Keratinocyte (primary cell): Measurements from ENCODE around the gene DPY19L1. TPM values are rescaled to one million over a fixed set of nuclear protein-coding genes. Genes with fewer than 3 reads are reported as not detected.
"Not testable (repeated sequence)": the region's sequence is repeated elsewhere in the genome, so short reads cannot be mapped to it uniquely, and the experiment has no call there.

Experiments
- DNase-seq: peaks from one replicate; pipeline ENCODE4 v3.0.0-alpha.2; 2011; ENCODE audit warnings: low read depth, missing footprints, low spot score
- FAIRE-seq: peaks from 2 replicates; lab custom pipeline; 2011; peaks lifted over from hg19 to GRCh38; lab: Jason Lieb, UNC
- H2AFZ ChIP-seq: 2 replicates; pipeline ENCODE4 v1.6.0; 2012; ENCODE audit warnings: low read length, control low read depth, inconsistent platforms; ENCODE audit not compliant: control insufficient read depth
- H3K27ac ChIP-seq: 2 replicates; pipeline ENCODE4 v1.5.1; 2011; ENCODE audit warnings: low read length; ENCODE audit not compliant: control insufficient read depth, insufficient read depth
- H3K27me3 ChIP-seq: 3 replicates; pipeline ENCODE4 v1.6.0; 2011; ENCODE audit warnings: low read length; ENCODE audit not compliant: control insufficient read depth, insufficient read depth; ENCODE audit errors: extremely low read depth
- H3K36me3 ChIP-seq, 2 experiments: 2 replicates in 1 of 2; 3 replicates in 1 of 2; pipeline ENCODE4 v1.5.1; 2011; ENCODE audit warnings: low read length in 2 of 2, mild to moderate bottlenecking in 1 of 2; ENCODE audit not compliant: control insufficient read depth in 2 of 2, insufficient read depth in 2 of 2; ENCODE audit errors: extremely low read depth in 1 of 2
- H3K4me1 ChIP-seq: 3 replicates; pipeline ENCODE4 v1.5.1; 2011; ENCODE audit warnings: low read length; ENCODE audit not compliant: control insufficient read depth, insufficient read depth; ENCODE audit errors: extremely low read depth
- H3K4me2 ChIP-seq: 3 replicates; pipeline ENCODE4 v1.6.0; 2011; ENCODE audit warnings: low read depth, low read length; ENCODE audit not compliant: control insufficient read depth, insufficient read depth; ENCODE audit errors: extremely low read depth
- H3K4me3 ChIP-seq, 3 experiments: fragments of 200-600 bp in 1 of 3; sonication (generic) in 1 of 3; 2 replicates in 2 of 3; 3 replicates in 1 of 3; pipeline ENCODE4 v1.5.1; 2011 to 2016; ENCODE audit warnings: low read length in 3 of 3, mild to moderate bottlenecking in 3 of 3, control low read depth in 2 of 3, inconsistent platforms in 1 of 3, low read depth in 1 of 3, mixed read lengths in 1 of 3, mixed run types in 1 of 3, moderate library complexity in 1 of 3; ENCODE audit not compliant: control insufficient read depth in 2 of 3, insufficient read depth in 2 of 3; ENCODE audit errors: extremely low read depth in 1 of 3
- H3K79me2 ChIP-seq: 2 replicates; pipeline ENCODE4 v1.6.0; 2012; ENCODE audit warnings: low read length; ENCODE audit not compliant: control insufficient read depth, insufficient read depth
- H3K9ac ChIP-seq: 3 replicates; pipeline ENCODE4 v1.6.0; 2011; ENCODE audit warnings: low read length; ENCODE audit not compliant: control insufficient read depth, insufficient read depth; ENCODE audit errors: extremely low read depth
- H3K9me1 ChIP-seq: 3 replicates; pipeline ENCODE4 v1.6.0; 2011; ENCODE audit warnings: low read length; ENCODE audit not compliant: control insufficient read depth, insufficient read depth; ENCODE audit errors: extremely low read depth
- H3K9me3 ChIP-seq: 2 replicates; pipeline ENCODE4 v1.5.1; 2012; ENCODE audit warnings: low read depth, low read length; ENCODE audit not compliant: control insufficient read depth
- H4K20me1 ChIP-seq: 3 replicates; pipeline ENCODE4 v1.6.0; 2011; ENCODE audit warnings: low read length; ENCODE audit not compliant: control insufficient read depth, insufficient read depth; ENCODE audit errors: extremely low read depth
- CTCF ChIP-seq, 3 experiments: IDR thresholded peaks in 1 of 3; conservative IDR thresholded peaks in 1 of 3; optimal IDR thresholded peaks in 1 of 3; 2 replicates in 2 of 3; 3 replicates in 1 of 3; pipeline versions ENCODE3 to v1.5.1; 2011; ENCODE audit warnings: low read length in 3 of 3, mild to moderate bottlenecking in 3 of 3, moderate library complexity in 2 of 3, control low read depth in 1 of 3, inconsistent platforms in 1 of 3; ENCODE audit not compliant: insufficient read depth in 2 of 3; ENCODE audit errors: extremely low read depth in 1 of 3
- EZH2 ChIP-seq: IDR thresholded peaks from one replicate; pipeline ENCODE4 v1.6.1; 2012; ENCODE audit warnings: inconsistent platforms, mild to moderate bottlenecking, low read length, moderate library complexity
- dilution Hi-C: fragments of 300-500 bp; cut with MboI; formaldehyde crosslinking; loops from one replicate; pipeline ENCODE4 v1.7.0; 2020; ENCODE audit warnings: low sequenced_read_pairs; ENCODE audit not compliant: extremely low pct_ligation_motif_present
- polyA plus RNA-seq, 5 experiments: library from polyadenylated mRNA; depleted of rRNA in 3 of 5; stranded (reverse) in 3 of 5; stranded (forward) in 1 of 5; unstranded in 1 of 5; fragments of >200 nt; gene quantifications; 1 replicate in 1 of 5; 2 replicates in 3 of 5; 3 replicates in 1 of 5; pipeline versions ENCODE4 v1.2.1 to v1.2.3, GENCODE V29; 2011 to 2012; ENCODE audit warnings: missing spikeins in 2 of 5, low read depth in 1 of 5, low replicate concordance in 1 of 5

DPY19L1 gene
- polyA plus RNA-seq, 1 donor (not counting 4 experiments of a cell fraction or from before 2014, with no cell fraction given), result 29.2 TPM

DNA sequence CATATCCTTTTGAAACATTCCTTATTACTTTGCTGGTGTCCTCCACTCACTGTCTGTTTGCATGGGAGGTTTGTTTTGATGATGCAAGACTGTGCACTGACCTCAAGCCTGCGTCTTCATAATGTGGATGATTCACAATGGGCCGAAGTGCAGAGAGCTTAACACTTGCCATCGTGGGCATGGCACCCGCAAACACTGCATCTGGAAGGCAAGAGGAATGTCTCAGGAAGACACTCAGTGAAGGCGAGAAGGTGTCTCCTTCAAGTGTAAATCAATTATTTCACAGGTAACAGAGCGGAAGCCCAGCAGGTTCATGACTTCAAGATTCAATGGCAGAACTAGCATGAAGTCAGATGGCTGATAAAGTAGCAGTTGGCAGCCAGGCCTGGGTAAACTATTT, 98.1 kb downstream of the DPY19L1 start:
- no peak overlapping the region for H3K4me3 ChIP-seq
- DNase-seq, result no peak

DNA sequence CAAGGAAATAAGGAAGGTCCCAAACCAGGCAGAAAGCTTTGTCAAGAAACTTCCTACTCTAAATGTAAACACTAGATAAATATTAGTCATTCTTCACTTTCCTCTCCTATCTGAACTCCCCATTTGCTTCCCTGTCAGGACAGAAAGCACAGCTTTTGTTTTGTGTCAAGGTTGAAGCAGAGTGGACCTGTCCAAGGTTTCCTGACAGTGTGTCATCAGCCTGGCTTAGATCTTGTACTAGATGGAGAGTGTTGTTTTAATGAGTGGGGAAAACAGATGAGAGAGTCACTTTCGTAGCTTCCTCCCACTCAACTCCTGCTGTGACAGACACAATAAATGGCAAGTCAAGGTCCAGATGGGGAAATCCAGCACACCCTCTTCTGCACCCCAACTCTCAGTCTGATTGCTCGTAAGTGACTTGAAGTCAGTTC, 101.5 kb downstream of the DPY19L1 start:
- FAIRE-seq, result peak; percentile 70
- H3K4me1 ChIP-seq, H3K9me1 ChIP-seq, dilution Hi-C loops, H3K4me3 ChIP-seq, H2AFZ ChIP-seq, H3K4me2 ChIP-seq, H4K20me1 ChIP-seq, H3K79me2 ChIP-seq, H3K9ac ChIP-seq, H3K36me3 ChIP-seq, H3K27ac ChIP-seq, H3K27me3 ChIP-seq, H3K9me3 ChIP-seq, DNase-seq: not testable (repeated sequence)

More for the DNA sequence above, 98.1 kb downstream of the DPY19L1 start:
- no peaks in the 10 kb centered on the region for H3K79me2 ChIP-seq
- H3K27me3 ChIP-seq, result no peaks in the 10 kb centered on the region
- no peaks in the 10 kb centered on the region for H3K36me3 ChIP-seq
- H3K9ac ChIP-seq, result no peak overlapping the region
- FAIRE-seq, result no peak
- no peak overlapping the region for H3K4me2 ChIP-seq
- H3K9me1 ChIP-seq, result no peaks in the 10 kb centered on the region
- H3K4me1 ChIP-seq, result no peaks in the 10 kb centered on the region
- H2AFZ ChIP-seq, result no peak overlapping the region
- no peaks in the 10 kb centered on the region for H4K20me1 ChIP-seq
- no peak overlapping the region for H3K27ac ChIP-seq
- dilution Hi-C loops, result no loop called here
- H3K9me3 ChIP-seq, result no peaks in the 10 kb centered on the region
- no peak for TF ChIP-seq CTCF (optimal IDR thresholded peaks at IDR 0.05 in 1 of 3, IDR thresholded peaks at IDR 0.05 in 1 of 3, conservative IDR thresholded peaks at IDR 0.05 in 1 of 3; ENCODE audit: extremely low read depth in 1 of 3, insufficient read depth in 2 of 3, low read length in 3 of 3)
- no peak for TF ChIP-seq EZH2

DNA sequence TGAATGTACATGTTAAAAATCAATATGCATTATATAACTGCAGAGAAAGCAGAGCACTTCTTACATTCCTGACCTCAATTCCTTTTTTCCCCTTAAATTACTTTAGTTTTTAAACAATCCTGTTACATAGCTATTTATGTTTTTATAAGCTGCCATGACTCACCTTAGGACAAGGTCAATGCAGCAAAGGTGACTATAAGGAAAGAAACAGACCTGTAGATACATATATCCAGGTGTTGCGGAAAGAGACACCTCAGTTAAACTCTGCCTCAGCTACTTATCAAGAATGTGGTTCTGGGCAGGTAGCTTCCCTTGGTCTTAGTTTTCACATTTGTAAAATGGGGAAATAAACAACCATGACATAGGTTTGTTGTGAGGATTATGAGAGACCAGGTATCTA, 105.5 kb downstream of the DPY19L1 start:
- Histone ChIP-seq H3K4me1 (no peaks in the 10 kb centered on the region), H3K4me2 (no peak overlapping the region), H2AFZ (no peak overlapping the region), H3K9me1 (no peaks in the 10 kb centered on the region), H3K27ac (no peak overlapping the region), H4K20me1 (no peaks in the 10 kb centered on the region), H3K9me3 (no peaks in the 10 kb centered on the region), H3K36me3 (no peaks in the 10 kb centered on the region), H3K79me2 (no peaks in the 10 kb centered on the region), H3K9ac (no peak overlapping the region), H3K27me3 (no peaks in the 10 kb centered on the region), H3K4me3 (no peak overlapping the region)
- FAIRE-seq, result no peak
- no peak for DNase-seq
- dilution Hi-C loops, result no loop called here
- TF ChIP-seq CTCF (optimal IDR thresholded peaks at IDR 0.05 in 1 of 3, IDR thresholded peaks at IDR 0.05 in 1 of 3, conservative IDR thresholded peaks at IDR 0.05 in 1 of 3; ENCODE audit: extremely low read depth in 1 of 3, insufficient read depth in 2 of 3, low read length in 3 of 3), result no peak
- no peak for TF ChIP-seq EZH2

GRCh38 chr7:34929783-34930182, 107.5 kb downstream of the DPY19L1 start:
- DNase-seq, H3K4me3 ChIP-seq, H3K79me2 ChIP-seq, H3K9me1 ChIP-seq, H3K36me3 ChIP-seq, FAIRE-seq, H3K27ac ChIP-seq, dilution Hi-C loops, H3K9me3 ChIP-seq, H3K4me1 ChIP-seq, H4K20me1 ChIP-seq, H3K27me3 ChIP-seq, H3K4me2 ChIP-seq, H3K9ac ChIP-seq, H2AFZ ChIP-seq: not testable (repeated sequence)
